Panc1 (cell line): ENCODE data around the gene GLIS1. TPM values are rescaled to one million over a fixed set of nuclear protein-coding genes. Genes with fewer than 3 reads are reported as not detected.

Source experiments
- ATAC-seq: fragments of 200-7000 bp; cut with Tn5 transposase; 2 replicates; pipeline ENCODE4 v1.9.1; 2020; ENCODE audit warnings: mild to moderate bottlenecking, moderate library complexity
- BruUV-seq: library from RNA; stranded (reverse); fragments of 400-500 nt; replicated peaks from 2 replicates; lab custom pipeline; 2021; lab: Mats Ljungman, UMichigan
- CTCF ChIA-PET: fragments of 300-600 bp; sonication (Branson Sonifier 250); formaldehyde crosslinking; loops from one replicate; lab custom pipeline; 2022; ENCODE audit warnings: antibody characterized with exemption; lab: Charles Lee
- POLR2A ChIA-PET: fragments of 300-600 bp; sonication (Branson Sonifier 250); formaldehyde crosslinking; loops from one replicate; lab custom pipeline; 2022; ENCODE audit warnings: antibody characterized with exemption; lab: Charles Lee
- DNase-seq: peaks from one replicate; pipeline ENCODE4 v3.0.0-alpha.2; 2010; ENCODE audit warnings: low read depth, low spot score
- H3K27ac ChIP-seq: 2 replicates; pipeline ENCODE4 v1.5.1; 2011; ENCODE audit warnings: mild to moderate bottlenecking, low read length, inconsistent platforms
- H3K27me3 ChIP-seq: fragments of 200-500 bp; sonication (Bioruptor generic); 2 replicates; pipeline ENCODE4 v1.6.0; 2014; ENCODE audit warnings: low read length, inconsistent platforms; ENCODE audit not compliant: control insufficient read depth, insufficient read depth
- H3K36me3 ChIP-seq: fragments of 200-500 bp; sonication (Bioruptor generic); 2 replicates; pipeline ENCODE4 v1.5.1; 2014; ENCODE audit warnings: inconsistent platforms, mild to moderate bottlenecking, low read length, moderate library complexity; ENCODE audit not compliant: control insufficient read depth, insufficient read depth
- H3K4me1 ChIP-seq: 2 replicates; pipeline ENCODE4 v1.5.1; 2011; ENCODE audit warnings: inconsistent platforms, mild to moderate bottlenecking, low read length, moderate library complexity; ENCODE audit not compliant: control insufficient read depth, insufficient read depth
- H3K4me3 ChIP-seq, 2 experiments: 2 replicates each; pipeline ENCODE4 v1.5.1; 2011 to 2012; ENCODE audit warnings: low read depth in 2 of 2, low read length in 2 of 2, mild to moderate bottlenecking in 2 of 2, inconsistent platforms in 1 of 2, moderate library complexity in 1 of 2
- H3K9me3 ChIP-seq: fragments of 200-500 bp; sonication (Bioruptor generic); 2 replicates; pipeline ENCODE4 v1.5.1; 2014; ENCODE audit warnings: low read depth, mild to moderate bottlenecking, inconsistent platforms, low read length, moderate library complexity; ENCODE audit not compliant: control insufficient read depth, insufficient read depth
- POLR2AphosphoS5 ChIP-seq: IDR thresholded peaks from 2 replicates; pipeline ENCODE4 v1.6.1; 2012; ENCODE audit warnings: mild to moderate bottlenecking, low read depth, low read length, moderate library complexity
- SIN3A ChIP-seq: IDR thresholded peaks from 2 replicates; pipeline ENCODE4 v1.6.1; 2012; ENCODE audit warnings: low read depth, mild to moderate bottlenecking, low read length, moderate library complexity, borderline replicate concordance; ENCODE audit not compliant: insufficient read depth
- TCF7L2 ChIP-seq: IDR thresholded peaks from 2 replicates; pipeline ENCODE4 v1.6.1; 2011; ENCODE audit warnings: mild to moderate bottlenecking, low read depth, low read length, inconsistent platforms
- in situ Hi-C: cut with HindIII; loops from 2 replicates; pipeline ENCODE4 v1.10.0; 2016; ENCODE audit warnings: low sequenced_read_pairs, low pct_unique_long_range_greater_than_20kb
- intact Hi-C: fragments of 100-400 bp; cut with micrococcal nuclease; formaldehyde crosslinking; loops from one replicate; pipeline ENCODE4 v1.10.0; 2022; ENCODE audit not compliant: unreplicated experiment
- total RNA-seq: library from RNA; stranded (reverse); gene quantifications from one replicate; pipeline ENCODE4 v1.2.1, GENCODE V29; 2021; ENCODE audit not compliant: unreplicated experiment
- TF ChIP-seq, protein P1 (sequence below): fragments of 450-650 bp; IDR thresholded peaks from 2 replicates; pipeline ENCODE4 v1.5.1; 2017; ENCODE audit warnings: mild to moderate bottlenecking
- TF ChIP-seq, protein P2 (sequence below), 2 experiments: IDR thresholded peaks; 2 replicates each; pipeline ENCODE4 v1.6.1; 2011 to 2012; ENCODE audit warnings: low read depth in 2 of 2, control low read depth in 1 of 2, low read length in 1 of 2, mild to moderate bottlenecking in 1 of 2, moderate library complexity in 1 of 2; ENCODE audit not compliant: insufficient read depth in 1 of 2

Gene GLIS1
- total RNA-seq, 1 experiment from 2014 or later, result 0.28 TPM

DNA sequence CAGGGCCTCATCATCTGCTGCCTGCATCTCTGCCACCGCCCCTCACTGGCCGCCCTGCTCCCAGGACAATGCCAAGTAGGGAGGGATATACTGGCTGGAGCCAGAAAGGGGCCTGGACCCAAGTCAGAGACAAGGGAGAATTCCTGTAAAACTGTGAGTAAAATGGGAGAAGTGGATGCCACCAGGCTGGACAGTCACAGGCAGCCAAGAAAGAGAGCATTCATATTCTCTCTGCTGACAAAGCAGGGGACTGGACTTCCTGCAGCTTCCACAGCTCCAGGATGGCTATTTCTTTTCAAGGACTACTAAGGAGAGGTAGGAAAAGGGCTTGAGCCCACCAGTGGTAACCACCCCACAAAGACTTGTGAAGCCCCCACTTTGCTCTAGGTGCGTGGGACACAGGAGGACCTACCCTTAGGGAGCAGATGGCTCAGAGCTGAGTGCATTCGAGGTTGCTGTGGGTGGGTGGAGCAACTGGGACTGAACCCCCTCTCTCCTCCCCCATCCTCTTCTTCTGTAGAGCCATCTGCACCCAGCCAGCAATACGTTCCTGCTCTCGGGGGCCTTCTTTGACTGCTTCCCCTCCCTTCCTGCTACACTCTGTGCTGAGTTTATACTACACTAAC is 57.5 kb downstream of the GLIS1 start:
- no peaks in the 10 kb centered on the region for H3K36me3 ChIP-seq
- ATAC-seq (no peak), DNase-seq (no peak)
- BruUV-seq, result no TSS peak
- H3K27ac ChIP-seq, result no peak overlapping the region
- peaks cover 6% of the 10 kb centered on the region; the same call in 1 of the 2 replicates for H3K4me1 ChIP-seq
- TF ChIP-seq, protein P1, sequence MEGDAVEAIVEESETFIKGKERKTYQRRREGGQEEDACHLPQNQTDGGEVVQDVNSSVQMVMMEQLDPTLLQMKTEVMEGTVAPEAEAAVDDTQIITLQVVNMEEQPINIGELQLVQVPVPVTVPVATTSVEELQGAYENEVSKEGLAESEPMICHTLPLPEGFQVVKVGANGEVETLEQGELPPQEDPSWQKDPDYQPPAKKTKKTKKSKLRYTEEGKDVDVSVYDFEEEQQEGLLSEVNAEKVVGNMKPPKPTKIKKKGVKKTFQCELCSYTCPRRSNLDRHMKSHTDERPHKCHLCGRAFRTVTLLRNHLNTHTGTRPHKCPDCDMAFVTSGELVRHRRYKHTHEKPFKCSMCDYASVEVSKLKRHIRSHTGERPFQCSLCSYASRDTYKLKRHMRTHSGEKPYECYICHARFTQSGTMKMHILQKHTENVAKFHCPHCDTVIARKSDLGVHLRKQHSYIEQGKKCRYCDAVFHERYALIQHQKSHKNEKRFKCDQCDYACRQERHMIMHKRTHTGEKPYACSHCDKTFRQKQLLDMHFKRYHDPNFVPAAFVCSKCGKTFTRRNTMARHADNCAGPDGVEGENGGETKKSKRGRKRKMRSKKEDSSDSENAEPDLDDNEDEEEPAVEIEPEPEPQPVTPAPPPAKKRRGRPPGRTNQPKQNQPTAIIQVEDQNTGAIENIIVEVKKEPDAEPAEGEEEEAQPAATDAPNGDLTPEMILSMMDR, result no peak
- TF ChIP-seq TCF7L2, result no peak
- TF ChIP-seq POLR2AphosphoS5, result no peak
- TF ChIP-seq SIN3A, result no peak
- TF ChIP-seq, protein P2, sequence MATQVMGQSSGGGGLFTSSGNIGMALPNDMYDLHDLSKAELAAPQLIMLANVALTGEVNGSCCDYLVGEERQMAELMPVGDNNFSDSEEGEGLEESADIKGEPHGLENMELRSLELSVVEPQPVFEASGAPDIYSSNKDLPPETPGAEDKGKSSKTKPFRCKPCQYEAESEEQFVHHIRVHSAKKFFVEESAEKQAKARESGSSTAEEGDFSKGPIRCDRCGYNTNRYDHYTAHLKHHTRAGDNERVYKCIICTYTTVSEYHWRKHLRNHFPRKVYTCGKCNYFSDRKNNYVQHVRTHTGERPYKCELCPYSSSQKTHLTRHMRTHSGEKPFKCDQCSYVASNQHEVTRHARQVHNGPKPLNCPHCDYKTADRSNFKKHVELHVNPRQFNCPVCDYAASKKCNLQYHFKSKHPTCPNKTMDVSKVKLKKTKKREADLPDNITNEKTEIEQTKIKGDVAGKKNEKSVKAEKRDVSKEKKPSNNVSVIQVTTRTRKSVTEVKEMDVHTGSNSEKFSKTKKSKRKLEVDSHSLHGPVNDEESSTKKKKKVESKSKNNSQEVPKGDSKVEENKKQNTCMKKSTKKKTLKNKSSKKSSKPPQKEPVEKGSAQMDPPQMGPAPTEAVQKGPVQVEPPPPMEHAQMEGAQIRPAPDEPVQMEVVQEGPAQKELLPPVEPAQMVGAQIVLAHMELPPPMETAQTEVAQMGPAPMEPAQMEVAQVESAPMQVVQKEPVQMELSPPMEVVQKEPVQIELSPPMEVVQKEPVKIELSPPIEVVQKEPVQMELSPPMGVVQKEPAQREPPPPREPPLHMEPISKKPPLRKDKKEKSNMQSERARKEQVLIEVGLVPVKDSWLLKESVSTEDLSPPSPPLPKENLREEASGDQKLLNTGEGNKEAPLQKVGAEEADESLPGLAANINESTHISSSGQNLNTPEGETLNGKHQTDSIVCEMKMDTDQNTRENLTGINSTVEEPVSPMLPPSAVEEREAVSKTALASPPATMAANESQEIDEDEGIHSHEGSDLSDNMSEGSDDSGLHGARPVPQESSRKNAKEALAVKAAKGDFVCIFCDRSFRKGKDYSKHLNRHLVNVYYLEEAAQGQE (IDR thresholded peaks at IDR 0.05; ENCODE audit: insufficient read depth in 1 of 2, low read depth in 2 of 2, low read length in 1 of 2), result no peak
- H3K27me3 ChIP-seq, result no peaks in the 10 kb centered on the region; the same call in 1 of the 2 replicates
- intact Hi-C loops, result loop anchor here (5.0 kb wide), 1 partner anchor 194 kb away; no protein-coding TSS in a partner anchor
- in situ Hi-C loops, result no loop called here
- POLR2A ChIA-PET, result interaction anchor here (0.7 kb wide), 1 partner anchor 228 kb away, joined by 3 read pairs; no protein-coding TSS in a partner anchor
- H3K4me3 ChIP-seq, result no peak overlapping the region
- CTCF ChIA-PET, result interaction anchor here (1.6 kb wide), 1 partner anchor 196 kb away, joined by 14 read pairs; no protein-coding TSS in a partner anchor
- H3K9me3 ChIP-seq, result no peaks in the 10 kb centered on the region

DNA sequence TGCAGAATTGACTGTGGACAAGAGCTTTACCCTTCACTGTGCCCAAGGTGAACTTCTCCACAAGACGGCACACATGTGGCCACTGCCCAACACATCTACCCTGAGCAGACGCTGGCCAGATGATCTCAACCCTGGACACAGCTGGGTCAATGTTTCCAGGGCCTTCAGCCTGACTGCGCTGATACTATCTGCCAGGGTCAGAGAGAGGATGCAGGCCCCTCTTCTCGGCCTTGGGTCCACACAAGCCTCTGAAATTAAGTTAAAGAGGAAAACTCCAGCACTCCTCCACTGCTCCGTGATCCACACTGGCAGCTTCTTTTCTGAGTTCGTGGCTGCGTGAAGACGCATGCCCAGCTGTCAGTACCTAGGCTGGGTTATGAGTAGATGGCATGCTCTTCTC is 58.1 kb downstream of the GLIS1 start:
- Histone ChIP-seq H3K27me3 (no peaks in the 10 kb centered on the region; the same call in 1 of the 2 replicates), H3K27ac (no peak overlapping the region), H3K4me3 (no peak overlapping the region), H3K36me3 (no peaks in the 10 kb centered on the region), H3K4me1 (peaks cover 6% of the 10 kb centered on the region; the same call in 1 of the 2 replicates), H3K9me3 (no peaks in the 10 kb centered on the region)
- no peak for TF ChIP-seq SIN3A
- no peak for TF ChIP-seq TCF7L2
- no peak for TF ChIP-seq POLR2AphosphoS5
- TF ChIP-seq, protein P1, result no peak
- TF ChIP-seq, protein P2 (IDR thresholded peaks at IDR 0.05; ENCODE audit: insufficient read depth in 1 of 2, low read depth in 2 of 2, low read length in 1 of 2), result no peak
- ChIA-PET CTCF (no interaction called here), POLR2A (interaction anchor here (0.7 kb wide), 1 partner anchor 228 kb away, joined by 3 read pairs; no protein-coding TSS in a partner anchor)
- intact Hi-C loops (loop anchor here (5.0 kb wide), 1 partner anchor 194 kb away; no protein-coding TSS in a partner anchor), in situ Hi-C loops (no loop called here)
- no peak for ATAC-seq
- BruUV-seq, result no TSS peak
- DNase-seq, result no peak
